ENCODE data around the gene NADK. TPM values are rescaled to one million over a fixed set of nuclear protein-coding genes. Genes with fewer than 3 reads are reported as not detected.
"Not testable (repeated sequence)": the region's sequence is repeated elsewhere in the genome, so short reads cannot be mapped to it uniquely, and the experiment has no call there.

The NADK gene
- polyA plus RNA-seq, 1 donor, result 59.8 TPM

DNA sequence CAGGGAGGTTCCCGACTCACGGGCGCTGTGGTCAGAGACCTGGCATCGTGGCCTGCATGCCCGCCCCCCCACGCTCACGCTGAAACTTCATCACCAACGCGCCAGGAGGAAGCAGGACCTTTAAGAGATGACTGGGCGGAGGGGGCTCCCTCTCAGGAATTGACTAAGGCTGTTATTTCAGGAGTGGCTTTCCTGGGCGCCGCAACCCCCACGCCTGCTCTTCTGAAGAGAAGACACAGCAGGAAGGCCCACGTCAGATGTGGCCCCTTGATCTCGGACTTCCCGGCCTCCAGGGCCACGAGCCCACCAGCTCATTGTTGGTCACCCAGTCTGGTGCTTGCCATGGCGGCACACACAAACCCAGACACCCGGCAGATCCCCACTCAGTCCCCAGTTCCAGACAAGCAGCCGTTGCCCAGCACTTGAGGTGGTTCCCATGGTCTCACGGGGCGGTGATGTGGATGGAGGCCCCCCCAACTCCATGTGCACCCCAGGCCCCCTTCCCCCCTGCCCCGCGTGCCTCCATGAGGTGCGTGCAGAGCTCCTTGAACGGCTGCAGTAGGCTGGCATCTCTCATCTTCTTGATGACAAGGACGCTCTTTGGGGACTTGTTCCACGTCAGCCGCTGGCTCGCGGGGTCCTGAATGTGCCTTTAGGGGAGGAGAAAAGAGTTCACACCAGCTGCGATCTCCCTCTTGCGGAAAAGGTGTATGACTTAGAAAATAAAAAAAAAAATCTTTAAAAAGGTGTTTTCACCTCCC lies 21.4 kb downstream of the NADK start:
- Histone ChIP-seq H3K27ac (ENCODE audit: low read length) (no peak overlapping the region), H3K9me3 (ENCODE audit: control insufficient read depth, low read depth, low read length) (peaks cover 2% of the 10 kb centered on the region), H3K4me1 (ENCODE audit: control insufficient read depth, insufficient read depth, low read length) (no peaks in the 10 kb centered on the region), H3K4me3 (ENCODE audit: low read length) (no peak overlapping the region), H3K36me3 (ENCODE audit: control insufficient read depth, insufficient read depth, low read length) (peaks cover 82% of the 10 kb centered on the region), H3K27me3 (ENCODE audit: control insufficient read depth, insufficient read depth, low read length) (no peaks in the 10 kb centered on the region)
- DNase-seq, result no peak
- no CpG with 5 or more reads among the region's 33 CpGs for WGBS (ENCODE audit: insufficient coverage, low lambda C conversion rate)

DNA sequence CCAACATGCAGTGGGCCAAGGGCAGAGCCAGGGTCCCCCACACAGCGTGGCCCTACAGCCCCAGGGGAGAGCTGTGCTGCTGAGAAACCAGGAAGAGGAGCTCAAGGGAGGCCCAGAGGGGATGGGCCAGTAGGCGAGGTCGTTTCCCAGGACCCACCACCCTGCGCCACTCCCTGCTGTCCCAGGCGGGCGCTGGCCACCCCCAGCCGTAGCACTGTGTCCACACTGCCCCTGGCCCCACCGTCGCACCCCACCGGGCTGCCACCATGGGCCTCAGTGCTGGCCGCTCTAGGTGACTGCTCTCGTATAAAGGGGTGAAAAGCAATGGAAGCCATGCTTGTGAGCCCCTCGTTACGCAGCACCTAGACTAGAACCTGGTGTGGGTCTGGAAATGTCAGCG lies 22.4 kb downstream of the NADK start:
- H3K4me3 ChIP-seq (ENCODE audit: low read length), result no peak overlapping the region
- H3K36me3 ChIP-seq (ENCODE audit: control insufficient read depth, insufficient read depth, low read length), result peaks cover 73% of the 10 kb centered on the region
- no peak overlapping the region for H3K27ac ChIP-seq (ENCODE audit: low read length)
- peaks cover 2% of the 10 kb centered on the region for H3K9me3 ChIP-seq (ENCODE audit: control insufficient read depth, low read depth, low read length)
- DNase-seq, result no peak
- no CpG with 5 or more reads among the region's 15 CpGs for WGBS (ENCODE audit: insufficient coverage, low lambda C conversion rate)
- no peaks in the 10 kb centered on the region for H3K4me1 ChIP-seq (ENCODE audit: control insufficient read depth, insufficient read depth, low read length)
- H3K27me3 ChIP-seq (ENCODE audit: control insufficient read depth, insufficient read depth, low read length), result no peaks in the 10 kb centered on the region

DNA sequence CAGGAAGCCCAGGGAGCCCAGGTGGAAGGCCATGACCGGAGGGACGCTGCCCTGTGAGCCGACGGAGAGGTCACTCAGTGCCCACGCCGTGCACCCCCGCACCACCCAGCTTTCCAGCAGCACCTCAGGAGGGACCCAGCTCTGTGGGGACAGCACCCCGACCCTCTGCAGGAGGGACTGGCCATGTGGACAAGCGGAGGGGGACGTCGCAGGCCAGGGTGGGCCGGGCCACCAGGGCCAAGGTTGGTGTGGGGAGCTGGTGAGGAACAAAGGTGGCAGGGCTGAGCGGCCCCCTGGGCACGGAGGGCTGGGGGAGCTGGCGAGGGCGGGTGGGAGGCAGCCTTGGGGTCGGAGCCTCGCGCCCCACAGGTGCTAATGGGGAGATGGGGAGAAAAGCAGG lies 22.8 kb downstream of the NADK start:
- Histone ChIP-seq H3K27ac (ENCODE audit: low read length) (no peak overlapping the region), H3K9me3 (ENCODE audit: control insufficient read depth, low read depth, low read length) (peaks cover 2% of the 10 kb centered on the region), H3K36me3 (ENCODE audit: control insufficient read depth, insufficient read depth, low read length) (peaks cover 68% of the 10 kb centered on the region), H3K27me3 (ENCODE audit: control insufficient read depth, insufficient read depth, low read length) (no peaks in the 10 kb centered on the region), H3K4me1 (ENCODE audit: control insufficient read depth, insufficient read depth, low read length) (no peaks in the 10 kb centered on the region), H3K4me3 (ENCODE audit: low read length) (no peak overlapping the region)
- no peak for DNase-seq
- WGBS (ENCODE audit: insufficient coverage, low lambda C conversion rate), result no CpG with 5 or more reads among the region's 19 CpGs

DNA sequence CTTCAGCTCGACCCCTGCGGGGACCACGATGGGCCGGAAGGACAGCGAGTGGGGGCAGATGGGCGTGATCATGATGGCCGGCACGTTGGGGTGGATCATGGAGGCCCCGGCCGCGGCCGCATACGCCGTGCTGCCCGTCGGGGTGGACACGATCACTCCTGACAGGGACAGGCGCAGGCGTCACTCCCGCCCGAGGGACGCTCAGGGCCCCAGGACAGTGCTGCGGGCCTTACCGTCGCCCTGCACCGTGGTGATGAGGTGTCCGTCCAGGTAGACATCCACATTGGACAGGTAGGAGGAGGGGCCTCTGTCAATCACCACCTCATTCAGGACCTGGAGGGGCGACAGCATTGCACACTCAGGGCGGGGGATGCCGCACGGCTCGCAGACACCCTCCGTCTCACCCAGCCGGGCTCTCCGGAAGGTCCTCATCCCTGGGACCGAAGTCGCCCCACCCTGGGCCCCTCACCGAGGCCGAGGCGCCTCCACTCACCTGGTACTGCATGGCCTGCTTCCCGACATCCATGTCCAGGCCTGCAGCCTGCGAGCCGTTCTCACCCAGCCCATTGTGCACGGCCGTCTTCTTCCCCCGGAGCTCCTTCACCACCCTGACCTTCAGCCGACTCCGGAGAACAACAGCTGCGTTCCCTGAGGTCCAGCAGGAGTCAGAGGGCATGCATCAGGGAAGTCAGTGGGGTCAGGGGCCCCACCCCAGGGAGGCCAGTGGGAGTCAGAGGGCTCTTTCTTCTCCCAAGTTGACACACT lies 24.0 kb downstream of the NADK start:
- no peak for DNase-seq
- no peak overlapping the region for H3K27ac ChIP-seq (ENCODE audit: low read length)
- H3K4me3 ChIP-seq (ENCODE audit: low read length), result no peak overlapping the region
- peaks cover 56% of the 10 kb centered on the region for H3K36me3 ChIP-seq (ENCODE audit: control insufficient read depth, insufficient read depth, low read length)
- no peaks in the 10 kb centered on the region for H3K4me1 ChIP-seq (ENCODE audit: control insufficient read depth, insufficient read depth, low read length)
- peaks cover 2% of the 10 kb centered on the region for H3K9me3 ChIP-seq (ENCODE audit: control insufficient read depth, low read depth, low read length)
- no peaks in the 10 kb centered on the region for H3K27me3 ChIP-seq (ENCODE audit: control insufficient read depth, insufficient read depth, low read length)
- no CpG with 5 or more reads among the region's 49 CpGs for WGBS (ENCODE audit: insufficient coverage, low lambda C conversion rate)

DNA sequence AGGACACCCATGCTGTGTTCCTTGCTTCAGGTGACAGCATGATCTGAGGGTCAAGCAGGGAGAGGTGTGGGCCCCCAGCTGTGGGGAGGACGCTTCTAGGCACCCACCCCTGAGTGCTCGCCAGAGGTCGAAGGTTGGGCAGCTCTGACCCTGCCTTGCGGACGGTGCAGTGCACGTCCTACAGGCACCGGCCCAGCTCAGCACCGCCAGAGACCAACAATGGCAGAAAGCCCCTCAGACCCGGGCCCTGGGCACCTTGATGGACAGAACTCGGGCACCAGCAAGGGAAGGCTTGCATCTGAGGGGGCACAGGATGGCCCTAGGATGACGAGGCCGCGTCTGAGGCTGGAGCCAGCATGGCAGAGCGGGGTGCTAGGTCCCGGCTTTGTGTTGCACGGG lies 24.7 kb downstream of the NADK start:
- Histone ChIP-seq H3K9me3 (ENCODE audit: control insufficient read depth, low read depth, low read length) (peaks cover 2% of the 10 kb centered on the region), H3K27ac (ENCODE audit: low read length) (no peak overlapping the region), H3K4me3 (ENCODE audit: low read length) (no peak overlapping the region), H3K36me3 (ENCODE audit: control insufficient read depth, insufficient read depth, low read length) (peaks cover 52% of the 10 kb centered on the region), H3K4me1 (ENCODE audit: control insufficient read depth, insufficient read depth, low read length) (no peaks in the 10 kb centered on the region), H3K27me3 (ENCODE audit: control insufficient read depth, insufficient read depth, low read length) (no peaks in the 10 kb centered on the region)
- WGBS (ENCODE audit: insufficient coverage, low lambda C conversion rate), result no CpG with 5 or more reads among the region's 16 CpGs
- DNase-seq, result no peak

DNA sequence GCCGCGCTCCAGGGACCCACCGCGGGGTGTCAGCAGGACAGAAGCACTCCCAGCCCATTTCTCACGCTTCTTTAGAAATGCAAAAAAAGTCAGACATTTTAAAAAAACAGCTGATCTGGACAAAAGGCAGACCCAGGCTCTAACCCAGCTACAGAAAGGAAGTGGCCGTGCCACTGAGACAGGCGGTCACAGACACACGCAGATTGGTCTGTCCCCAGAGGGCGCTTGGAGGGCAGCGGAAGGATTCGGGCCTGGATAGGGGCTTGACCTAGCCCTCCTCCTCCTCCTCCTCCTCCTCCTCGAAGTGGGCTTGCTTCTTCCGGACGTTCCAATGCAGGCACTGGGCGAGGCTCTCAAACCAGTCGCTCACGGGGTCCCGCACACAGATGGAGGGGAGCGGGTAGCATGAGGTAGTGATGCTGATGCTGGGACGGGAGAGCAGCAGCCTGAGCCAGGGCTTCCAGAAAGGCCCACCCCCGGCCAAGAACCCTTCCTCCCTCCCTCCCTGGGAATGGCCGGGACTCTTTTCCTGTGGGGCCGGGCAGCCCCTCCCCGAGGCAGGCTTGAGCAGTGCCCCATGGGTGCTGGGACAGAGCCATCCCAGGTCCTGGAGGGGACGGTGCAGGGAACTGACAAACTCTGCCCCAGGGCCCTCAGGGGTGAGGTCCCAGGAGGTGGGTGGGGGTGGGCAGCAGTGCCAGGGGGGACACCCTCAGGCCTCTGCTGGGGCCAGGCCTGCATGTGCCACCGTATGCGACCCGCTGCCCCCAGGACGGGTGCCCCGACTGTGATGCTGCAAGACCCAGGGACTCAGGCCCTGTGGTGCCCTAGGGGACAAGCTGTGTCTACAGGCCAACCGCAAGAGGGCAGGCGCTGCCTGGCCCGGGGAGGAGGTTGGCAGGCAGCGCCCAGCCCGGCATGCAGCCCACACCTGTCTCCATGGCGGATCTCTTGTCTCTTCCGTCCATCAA lies 25.3 kb downstream of the NADK start:
- Histone ChIP-seq H3K27me3 (ENCODE audit: control insufficient read depth, insufficient read depth, low read length) (no peaks in the 10 kb centered on the region), H3K36me3 (ENCODE audit: control insufficient read depth, insufficient read depth, low read length) (peaks cover 48% of the 10 kb centered on the region), H3K27ac (ENCODE audit: low read length) (no peak overlapping the region), H3K4me1 (ENCODE audit: control insufficient read depth, insufficient read depth, low read length) (no peaks in the 10 kb centered on the region), H3K9me3 (ENCODE audit: control insufficient read depth, low read depth, low read length) (peaks cover 2% of the 10 kb centered on the region), H3K4me3 (ENCODE audit: low read length) (no peak overlapping the region)
- WGBS (ENCODE audit: insufficient coverage, low lambda C conversion rate), result no CpG with 5 or more reads among the region's 37 CpGs
- no peak for DNase-seq

DNA sequence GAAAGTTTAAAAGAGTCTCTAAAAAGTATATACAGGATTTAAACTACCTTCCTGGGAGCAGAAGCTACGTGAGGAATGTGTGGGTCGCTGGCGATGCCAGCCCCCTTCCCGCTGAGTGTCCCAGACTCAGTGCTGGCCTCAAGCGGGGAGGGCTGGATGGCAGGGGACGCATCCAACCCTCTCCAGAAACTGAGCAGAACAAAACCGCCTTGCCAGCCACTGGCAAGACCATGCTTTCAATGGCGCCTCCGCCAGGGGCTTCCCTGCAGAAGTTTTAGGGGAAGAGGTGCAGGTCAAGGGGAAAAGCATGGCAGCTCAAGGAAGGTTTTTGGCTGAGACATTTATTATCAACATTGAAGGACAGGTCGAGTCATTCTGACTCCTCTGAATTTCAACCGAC lies 26.1 kb downstream of the NADK start:
- Histone ChIP-seq H3K27me3 (ENCODE audit: control insufficient read depth, insufficient read depth, low read length) (no peaks in the 10 kb centered on the region), H3K27ac (ENCODE audit: low read length) (no peak overlapping the region), H3K9me3 (ENCODE audit: control insufficient read depth, low read depth, low read length) (no peaks in the 10 kb centered on the region), H3K4me1 (ENCODE audit: control insufficient read depth, insufficient read depth, low read length) (no peaks in the 10 kb centered on the region), H3K4me3 (ENCODE audit: low read length) (no peak overlapping the region), H3K36me3 (ENCODE audit: control insufficient read depth, insufficient read depth, low read length) (peaks cover 43% of the 10 kb centered on the region)
- WGBS (ENCODE audit: insufficient coverage, low lambda C conversion rate), result no CpG with 5 or more reads among the region's 11 CpGs
- DNase-seq, result no peak

DNA sequence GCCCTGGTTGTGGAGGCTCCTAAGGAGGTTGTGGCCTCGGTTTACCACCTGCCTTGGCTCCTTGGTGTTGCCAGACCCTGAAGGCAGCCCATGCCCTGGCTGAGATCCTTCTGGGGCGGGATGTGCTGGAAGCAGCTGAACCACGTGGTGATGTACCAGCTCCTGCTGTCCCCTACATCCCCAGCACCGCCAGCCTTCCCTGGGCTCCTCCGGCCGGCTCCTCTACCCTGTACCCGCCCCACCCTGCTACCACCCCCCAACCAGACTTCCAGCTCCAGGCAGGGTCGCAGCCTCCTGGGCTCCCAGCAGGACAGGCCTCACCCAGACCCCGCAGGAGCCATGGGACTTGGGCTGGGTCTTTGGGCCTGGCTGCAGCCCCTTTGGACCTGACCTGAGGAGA lies 28.3 kb downstream of the NADK start:
- H3K27me3 ChIP-seq (ENCODE audit: control insufficient read depth, insufficient read depth, low read length); H3K9me3 ChIP-seq (ENCODE audit: control insufficient read depth, low read depth, low read length); H3K4me1 ChIP-seq (ENCODE audit: control insufficient read depth, insufficient read depth, low read length); H3K4me3 ChIP-seq (ENCODE audit: low read length); H3K27ac ChIP-seq (ENCODE audit: low read length); DNase-seq: not testable (repeated sequence)
- H3K36me3 ChIP-seq (ENCODE audit: control insufficient read depth, insufficient read depth, low read length), result peaks cover 25% of the 10 kb centered on the region
- WGBS (ENCODE audit: insufficient coverage, low lambda C conversion rate), result no CpG with 5 or more reads among the region's 9 CpGs

DNA sequence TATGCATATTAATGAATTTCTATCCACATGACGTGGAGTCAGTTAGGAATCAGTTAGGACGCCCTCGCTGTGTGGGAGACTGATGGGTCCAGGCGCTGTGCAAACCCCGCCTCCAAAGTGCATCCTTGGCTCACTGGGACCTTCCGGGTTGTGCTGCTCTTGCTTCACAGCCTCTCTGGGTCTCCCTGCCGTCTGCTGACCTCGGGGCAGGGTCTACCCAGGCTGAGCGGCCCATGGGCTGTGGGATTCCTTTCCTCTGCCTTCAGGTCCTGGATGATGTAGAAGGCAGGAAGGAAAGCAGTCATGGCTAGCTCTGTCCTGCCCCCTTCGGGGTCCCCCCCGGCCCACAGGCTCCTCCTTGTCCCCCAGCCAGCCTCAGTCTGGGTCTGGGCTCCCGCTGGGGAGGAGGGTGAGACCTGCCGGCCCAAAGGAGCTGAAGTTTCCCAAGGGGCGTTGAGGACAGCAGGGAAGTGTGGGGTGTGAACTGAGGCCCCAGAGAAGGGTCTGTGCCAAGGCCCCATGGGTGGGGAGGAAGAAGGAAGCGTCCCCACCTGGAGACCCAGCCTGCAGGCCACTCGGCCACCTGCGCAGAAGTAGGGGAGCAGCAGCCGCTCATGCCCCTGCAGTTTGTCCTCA lies 29.5 kb downstream of the NADK start:
- WGBS (ENCODE audit: insufficient coverage, low lambda C conversion rate), result no CpG with 5 or more reads among the region's 18 CpGs
- no peak for DNase-seq

DNA sequence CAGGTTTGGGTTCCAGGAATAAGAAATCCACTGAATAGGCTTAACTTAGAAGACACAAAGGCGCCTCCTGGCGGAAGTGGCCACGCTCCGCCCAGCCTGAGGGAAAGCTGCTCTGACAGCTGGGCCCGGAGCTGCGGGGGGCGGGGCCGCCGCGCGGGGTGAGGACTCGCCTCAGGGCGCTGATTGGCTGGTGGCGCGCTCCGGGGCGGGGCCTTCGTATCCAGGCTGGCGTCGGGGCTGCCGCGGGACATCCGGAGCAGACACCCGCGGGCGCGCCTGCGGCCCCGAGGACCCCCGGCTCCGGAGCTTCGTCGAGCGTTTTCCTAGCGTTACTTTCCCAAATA lies 31.7 kb downstream of the NADK start:
- not testable (repeated sequence) for DNase-seq; H3K36me3 ChIP-seq (ENCODE audit: control insufficient read depth, insufficient read depth, low read length); H3K4me3 ChIP-seq (ENCODE audit: low read length); H3K27me3 ChIP-seq (ENCODE audit: control insufficient read depth, insufficient read depth, low read length); H3K9me3 ChIP-seq (ENCODE audit: control insufficient read depth, low read depth, low read length); H3K4me1 ChIP-seq (ENCODE audit: control insufficient read depth, insufficient read depth, low read length)
- no CpG with 5 or more reads among the region's 35 CpGs for WGBS (ENCODE audit: insufficient coverage, low lambda C conversion rate)
- H3K27ac ChIP-seq (ENCODE audit: low read length), result peak overlapping the region; percentile 81

More for the DNA sequence above, 29.5 kb downstream of the NADK start:
- H3K36me3 ChIP-seq (ENCODE audit: control insufficient read depth, insufficient read depth, low read length), result peaks cover 16% of the 10 kb centered on the region
- H3K4me1 ChIP-seq (ENCODE audit: control insufficient read depth, insufficient read depth, low read length), result no peaks in the 10 kb centered on the region
- no peaks in the 10 kb centered on the region for H3K27me3 ChIP-seq (ENCODE audit: control insufficient read depth, insufficient read depth, low read length)
- no peak overlapping the region for H3K4me3 ChIP-seq (ENCODE audit: low read length)
- no peaks in the 10 kb centered on the region for H3K9me3 ChIP-seq (ENCODE audit: control insufficient read depth, low read depth, low read length)
- H3K27ac ChIP-seq (ENCODE audit: low read length), result no peak overlapping the region

Data from large intestine (tissue), 3 donors.